Panc1 (cell line): Measurements from ENCODE around the gene ZNHIT3. TPM values are rescaled to one million over a fixed set of nuclear protein-coding genes. Genes with fewer than 3 reads are reported as not detected.

ENCODE experiments used
- ATAC-seq: fragments of 200-7000 bp; cut with Tn5 transposase; 2 replicates; pipeline ENCODE4 v1.9.1; 2020; ENCODE audit warnings: mild to moderate bottlenecking, moderate library complexity
- BruUV-seq: library from RNA; stranded (reverse); fragments of 400-500 nt; replicated peaks from 2 replicates; lab custom pipeline; 2021; lab: Mats Ljungman, UMichigan
- CTCF ChIA-PET: fragments of 300-600 bp; sonication (Branson Sonifier 250); formaldehyde crosslinking; loops from one replicate; lab custom pipeline; 2022; ENCODE audit warnings: antibody characterized with exemption; lab: Charles Lee
- POLR2A ChIA-PET: fragments of 300-600 bp; sonication (Branson Sonifier 250); formaldehyde crosslinking; loops from one replicate; lab custom pipeline; 2022; ENCODE audit warnings: antibody characterized with exemption; lab: Charles Lee
- DNase-seq: peaks from one replicate; pipeline ENCODE4 v3.0.0-alpha.2; 2010; ENCODE audit warnings: low read depth, low spot score
- H3K27ac ChIP-seq: 2 replicates; pipeline ENCODE4 v1.5.1; 2011; ENCODE audit warnings: mild to moderate bottlenecking, low read length, inconsistent platforms
- H3K27me3 ChIP-seq: fragments of 200-500 bp; sonication (Bioruptor generic); 2 replicates; pipeline ENCODE4 v1.6.0; 2014; ENCODE audit warnings: low read length, inconsistent platforms; ENCODE audit not compliant: control insufficient read depth, insufficient read depth
- H3K36me3 ChIP-seq: fragments of 200-500 bp; sonication (Bioruptor generic); 2 replicates; pipeline ENCODE4 v1.5.1; 2014; ENCODE audit warnings: inconsistent platforms, mild to moderate bottlenecking, low read length, moderate library complexity; ENCODE audit not compliant: control insufficient read depth, insufficient read depth
- H3K4me1 ChIP-seq: 2 replicates; pipeline ENCODE4 v1.5.1; 2011; ENCODE audit warnings: inconsistent platforms, mild to moderate bottlenecking, low read length, moderate library complexity; ENCODE audit not compliant: control insufficient read depth, insufficient read depth
- H3K4me3 ChIP-seq, 2 experiments: 2 replicates each; pipeline ENCODE4 v1.5.1; 2011 to 2012; ENCODE audit warnings: low read depth in 2 of 2, low read length in 2 of 2, mild to moderate bottlenecking in 2 of 2, inconsistent platforms in 1 of 2, moderate library complexity in 1 of 2
- H3K9me3 ChIP-seq: fragments of 200-500 bp; sonication (Bioruptor generic); 2 replicates; pipeline ENCODE4 v1.5.1; 2014; ENCODE audit warnings: low read depth, mild to moderate bottlenecking, inconsistent platforms, low read length, moderate library complexity; ENCODE audit not compliant: control insufficient read depth, insufficient read depth
- CTCF ChIP-seq: fragments of 450-650 bp; IDR thresholded peaks from 2 replicates; pipeline ENCODE4 v1.5.1; 2017; ENCODE audit warnings: mild to moderate bottlenecking
- POLR2AphosphoS5 ChIP-seq: IDR thresholded peaks from 2 replicates; pipeline ENCODE4 v1.6.1; 2012; ENCODE audit warnings: mild to moderate bottlenecking, low read depth, low read length, moderate library complexity
- SIN3A ChIP-seq: IDR thresholded peaks from 2 replicates; pipeline ENCODE4 v1.6.1; 2012; ENCODE audit warnings: low read depth, mild to moderate bottlenecking, low read length, moderate library complexity, borderline replicate concordance; ENCODE audit not compliant: insufficient read depth
- TCF7L2 ChIP-seq: IDR thresholded peaks from 2 replicates; pipeline ENCODE4 v1.6.1; 2011; ENCODE audit warnings: mild to moderate bottlenecking, low read depth, low read length, inconsistent platforms
- in situ Hi-C: cut with HindIII; loops from 2 replicates; pipeline ENCODE4 v1.10.0; 2016; ENCODE audit warnings: low sequenced_read_pairs, low pct_unique_long_range_greater_than_20kb
- intact Hi-C: fragments of 100-400 bp; cut with micrococcal nuclease; formaldehyde crosslinking; loops from one replicate; pipeline ENCODE4 v1.10.0; 2022; ENCODE audit not compliant: unreplicated experiment
- total RNA-seq: library from RNA; stranded (reverse); gene quantifications from one replicate; pipeline ENCODE4 v1.2.1, GENCODE V29; 2021; ENCODE audit not compliant: unreplicated experiment
- TF ChIP-seq, protein P1 (sequence below), 2 experiments: IDR thresholded peaks; 2 replicates each; pipeline ENCODE4 v1.6.1; 2011 to 2012; ENCODE audit warnings: low read depth in 2 of 2, control low read depth in 1 of 2, low read length in 1 of 2, mild to moderate bottlenecking in 1 of 2, moderate library complexity in 1 of 2; ENCODE audit not compliant: insufficient read depth in 1 of 2

ZNHIT3 gene
- total RNA-seq, 1 experiment from 2014 or later, result 16.8 TPM

DNA sequence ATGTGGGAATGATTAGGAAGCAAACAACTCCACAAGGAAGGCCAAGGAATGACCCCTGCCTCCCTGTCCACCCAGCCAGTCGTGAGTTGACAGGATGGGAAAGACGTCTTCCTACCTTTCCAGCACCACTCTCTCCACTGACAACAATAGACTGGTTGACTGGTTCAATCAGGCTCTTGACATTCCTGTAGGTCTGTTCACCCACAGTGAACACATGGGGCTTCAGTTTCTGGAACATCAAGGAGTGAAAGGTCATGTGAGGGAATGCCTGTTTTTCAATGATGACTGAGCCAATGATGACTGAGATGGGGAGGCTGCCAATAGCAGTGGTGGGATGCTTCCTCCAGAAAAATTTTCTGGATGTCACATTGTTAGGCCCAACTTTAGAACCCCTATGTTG lies 38.6 kb downstream of the ZNHIT3 start:
- no TSS peak for BruUV-seq
- Histone ChIP-seq H3K27ac (no peak overlapping the region), H3K36me3 (peaks cover 7% of the 10 kb centered on the region), H3K4me3 (no peak overlapping the region), H3K9me3 (no peaks in the 10 kb centered on the region), H3K4me1 (no peaks in the 10 kb centered on the region), H3K27me3 (no peaks in the 10 kb centered on the region)
- ChIA-PET CTCF (no interaction called here), POLR2A (no interaction called here)
- TF ChIP-seq TCF7L2, result no peak
- no peak for TF ChIP-seq CTCF
- TF ChIP-seq POLR2AphosphoS5, result no peak
- TF ChIP-seq, protein P1, sequence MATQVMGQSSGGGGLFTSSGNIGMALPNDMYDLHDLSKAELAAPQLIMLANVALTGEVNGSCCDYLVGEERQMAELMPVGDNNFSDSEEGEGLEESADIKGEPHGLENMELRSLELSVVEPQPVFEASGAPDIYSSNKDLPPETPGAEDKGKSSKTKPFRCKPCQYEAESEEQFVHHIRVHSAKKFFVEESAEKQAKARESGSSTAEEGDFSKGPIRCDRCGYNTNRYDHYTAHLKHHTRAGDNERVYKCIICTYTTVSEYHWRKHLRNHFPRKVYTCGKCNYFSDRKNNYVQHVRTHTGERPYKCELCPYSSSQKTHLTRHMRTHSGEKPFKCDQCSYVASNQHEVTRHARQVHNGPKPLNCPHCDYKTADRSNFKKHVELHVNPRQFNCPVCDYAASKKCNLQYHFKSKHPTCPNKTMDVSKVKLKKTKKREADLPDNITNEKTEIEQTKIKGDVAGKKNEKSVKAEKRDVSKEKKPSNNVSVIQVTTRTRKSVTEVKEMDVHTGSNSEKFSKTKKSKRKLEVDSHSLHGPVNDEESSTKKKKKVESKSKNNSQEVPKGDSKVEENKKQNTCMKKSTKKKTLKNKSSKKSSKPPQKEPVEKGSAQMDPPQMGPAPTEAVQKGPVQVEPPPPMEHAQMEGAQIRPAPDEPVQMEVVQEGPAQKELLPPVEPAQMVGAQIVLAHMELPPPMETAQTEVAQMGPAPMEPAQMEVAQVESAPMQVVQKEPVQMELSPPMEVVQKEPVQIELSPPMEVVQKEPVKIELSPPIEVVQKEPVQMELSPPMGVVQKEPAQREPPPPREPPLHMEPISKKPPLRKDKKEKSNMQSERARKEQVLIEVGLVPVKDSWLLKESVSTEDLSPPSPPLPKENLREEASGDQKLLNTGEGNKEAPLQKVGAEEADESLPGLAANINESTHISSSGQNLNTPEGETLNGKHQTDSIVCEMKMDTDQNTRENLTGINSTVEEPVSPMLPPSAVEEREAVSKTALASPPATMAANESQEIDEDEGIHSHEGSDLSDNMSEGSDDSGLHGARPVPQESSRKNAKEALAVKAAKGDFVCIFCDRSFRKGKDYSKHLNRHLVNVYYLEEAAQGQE (IDR thresholded peaks at IDR 0.05; ENCODE audit: insufficient read depth in 1 of 2, low read depth in 2 of 2, low read length in 1 of 2), result no peak
- no peak for TF ChIP-seq SIN3A
- intact Hi-C loops, result no loop called here
- ATAC-seq, result no peak
- in situ Hi-C loops, result no loop called here
- DNase-seq, result no peak

- no peaks in the 10 kb centered on the region for H3K4me1 ChIP-seq
- no peak overlapping the region for H3K27ac ChIP-seq
- POLR2A ChIA-PET, result no interaction called here
- no peaks in the 10 kb centered on the region for H3K9me3 ChIP-seq
- peaks cover 8% of the 10 kb centered on the region for H3K36me3 ChIP-seq
- TF ChIP-seq SIN3A, result no peak
- no peak for TF ChIP-seq TCF7L2
- TF ChIP-seq POLR2AphosphoS5, result no peak
- TF ChIP-seq, protein P1 (IDR thresholded peaks at IDR 0.05; ENCODE audit: insufficient read depth in 1 of 2, low read depth in 2 of 2, low read length in 1 of 2), result no peak
- no peak for TF ChIP-seq CTCF
- no TSS peak for BruUV-seq
- in situ Hi-C loops (no loop called here), intact Hi-C loops (no loop called here)
- CTCF ChIA-PET, result no interaction called here
- H3K27me3 ChIP-seq, result no peaks in the 10 kb centered on the region
- DNase-seq (no peak), ATAC-seq (no peak)
- H3K4me3 ChIP-seq, result no peak overlapping the region
Observed at GRCh38 chr17:36525888-36526287, 39.4 kb downstream of the ZNHIT3 start.
